Measurements from ENCODE around the gene DPEP3.
"Not testable (repeated sequence)": the region's sequence is repeated elsewhere in the genome, so short reads cannot be mapped to it uniquely, and the experiment has no call there.

Gene DPEP3

GRCh38 chr16:67993207-67994039 is 13.1 kb upstream of the DPEP3 start:
- peak; percentile 62 to 84 (median 74) for DNase-seq

GRCh38 chr16:67992661-67993206 is 12.4 kb upstream of the DPEP3 start:
- DNase-seq: no peak

- no peak for DNase-seq
These were observed 9.7 kb upstream of the DPEP3 start for GRCh38 chr16:67990018-67990386.

- no peak for DNase-seq
These were observed 9.2 kb upstream of the DPEP3 start for GRCh38 chr16:67989322-67990017.

- DNase-seq: no peak
These were observed 8.4 kb upstream of the DPEP3 start for GRCh38 chr16:67988675-67989074.

GRCh38 chr16:67987460-67988160 is 7.3 kb upstream of the DPEP3 start:
- no peak for DNase-seq

- DNase-seq: no peak
These were observed 6.7 kb upstream of the DPEP3 start for GRCh38 chr16:67986949-67987348.

- no peak for DNase-seq
These were observed 1.9 kb upstream of the DPEP3 start for GRCh38 chr16:67982011-67982696.

- DNase-seq: no peak
These were observed 2.7 kb downstream of the DPEP3 start for GRCh38 chr16:67977469-67978227.

- DNase-seq: no peak
These were observed 3.3 kb downstream of the DPEP3 start for GRCh38 chr16:67977005-67977404.

- no peak for DNase-seq
These were observed 4.1 kb downstream of the DPEP3 start for GRCh38 chr16:67976205-67976604.

GRCh38 chr16:67975321-67976105 is 4.8 kb downstream of the DPEP3 start:
- no peak for DNase-seq

GRCh38 chr16:67972285-67972684 is 8.0 kb downstream of the DPEP3 start:
- DNase-seq: not testable (repeated sequence)

- no peak for DNase-seq
These were observed 9.2 kb downstream of the DPEP3 start for GRCh38 chr16:67971111-67971510.

- peak in 1 of 6 experiments; percentile 24 for DNase-seq
These were observed 10.9 kb downstream of the DPEP3 start for GRCh38 chr16:67969254-67970039.

GRCh38 chr16:67968400-67969253 is 11.7 kb downstream of the DPEP3 start, which contains the start of gene SLC12A4:
Gene SLC12A4, minus strand, starts transcription at chr16:67968637. Its CDS starts 84 bp downstream, at chr16:67968553.
- DNase-seq: peak; percentile 71 to 88 (median 81)

GRCh38 chr16:67967958-67968399 is 12.3 kb downstream of the DPEP3 start:
- peak in 3 of 6 experiments; percentile 41 to 53 (median 47) for DNase-seq

GRCh38 chr16:67967183-67967957 is 12.9 kb downstream of the DPEP3 start:
- DNase-seq: peak in 1 of 6 experiments; percentile 41
